HepG2 (cell line): ENCODE measurements around the gene RAET1E. TPM values are rescaled to one million over a fixed set of nuclear protein-coding genes. Genes with fewer than 3 reads are reported as not detected.

Experiments used
- ATAC-seq: fragments of 200-7000 bp; cut with Tn5 transposase; 3 replicates; pipeline ENCODE4 v1.9.1; 2020; ENCODE audit warnings: mild to moderate bottlenecking, moderate library complexity
- BruUV-seq: library from RNA; stranded (reverse); fragments of 400-500 nt; replicated peaks from 2 replicates; lab custom pipeline; 2021; lab: Mats Ljungman, UMichigan
- CTCF ChIA-PET: fragments of 300-600 bp; formaldehyde crosslinking; extraction: SDS; loops from one replicate; lab custom pipeline; 2021; ENCODE audit warnings: low total read pairs, inconsistent platforms, low intra/inter-chr PET ratio; lab: Yijun Ruan, JAX
- POLR2A ChIA-PET: fragments of 350-600 bp; sonication (Branson Sonifier 250); formaldehyde crosslinking; loops from one replicate; lab custom pipeline; 2020; ENCODE audit warnings: antibody characterized with exemption, inconsistent platforms; lab: Yijun Ruan, JAX
- DNase-seq: peaks from one replicate; pipeline ENCODE4 v3.0.0-alpha.2; 2015; ENCODE audit warnings: low spot score
- FAIRE-seq: peaks from 3 replicates; lab custom pipeline; 2011; peaks lifted over from hg19 to GRCh38; lab: Jason Lieb, UNC
- H2AFZ ChIP-seq: one replicate; pipeline ENCODE4 v1.6.1; 2011; ENCODE audit warnings: low read length, inconsistent platforms
- H3K27ac ChIP-seq: fragments of 300-600 bp; 3 replicates; pipeline ENCODE4 v1.8.0; 2011; ENCODE audit warnings: mixed run types, mild to moderate bottlenecking, mixed read lengths, low read length, inconsistent platforms; ENCODE audit not compliant: insufficient read depth; ENCODE audit errors: extremely low read length
- H3K27me3 ChIP-seq, 2 experiments: fragments of 200-600 bp in 1 of 2; 2 replicates in 1 of 2; 3 replicates in 1 of 2; pipeline versions ENCODE4 v1.6.0 to v1.8.0; 2011; ENCODE audit warnings: low read length in 2 of 2, mild to moderate bottlenecking in 2 of 2, moderate library complexity in 2 of 2, inconsistent platforms in 1 of 2; ENCODE audit not compliant: insufficient read depth in 2 of 2, control insufficient read depth in 1 of 2
- H3K36me3 ChIP-seq, 2 experiments: fragments of 200-600 bp in 1 of 2; replicated peaks in 1 of 2; 2 replicates in 1 of 2; 3 replicates in 1 of 2; pipeline versions ENCODE4 v1.5.1 to v1.8.0; 2011; ENCODE audit warnings: low read length in 2 of 2, inconsistent platforms in 1 of 2; ENCODE audit not compliant: insufficient read depth in 2 of 2, control insufficient read depth in 1 of 2
- H3K4me1 ChIP-seq: 2 replicates; pipeline ENCODE4 v1.5.1; 2012; ENCODE audit warnings: low read length, inconsistent platforms; ENCODE audit not compliant: insufficient read depth
- H3K4me2 ChIP-seq: 2 replicates; pipeline ENCODE4 v1.6.0; 2011; ENCODE audit warnings: low read depth, low read length, inconsistent platforms
- H3K4me3 ChIP-seq, 3 experiments: fragments of 200-600 bp in 1 of 3; sonication (generic), shearing (Covaris generic) in 1 of 3; replicated peaks in 1 of 3; 2 replicates each; pipeline ENCODE4 v1.5.1; 2011 to 2016; ENCODE audit warnings: low read length in 3 of 3, inconsistent platforms in 2 of 3, low read depth in 2 of 3, mild to moderate bottlenecking in 2 of 3, control low read depth in 1 of 3, mixed read lengths in 1 of 3; ENCODE audit not compliant: insufficient read depth in 1 of 3
- H3K79me2 ChIP-seq: one replicate; pipeline ENCODE4 v1.6.1; 2011; ENCODE audit warnings: low read length, inconsistent platforms; ENCODE audit not compliant: insufficient read depth
- H3K9ac ChIP-seq: 2 replicates; pipeline ENCODE4 v1.6.0; 2011; ENCODE audit warnings: mild to moderate bottlenecking, low read depth, low read length, inconsistent platforms; ENCODE audit not compliant: insufficient read depth
- H3K9me3 ChIP-seq: 2 replicates; pipeline ENCODE4 v1.5.1; 2012; ENCODE audit warnings: mild to moderate bottlenecking, low read length
- H4K20me1 ChIP-seq: 2 replicates; pipeline ENCODE4 v1.6.0; 2011; ENCODE audit warnings: inconsistent platforms, mild to moderate bottlenecking, low read length, moderate library complexity; ENCODE audit not compliant: insufficient read depth
- HNRNPH1 ChIP-seq: fragments of 200-400 bp; formaldehyde crosslinking; optimal IDR thresholded peaks from 2 replicates; pipeline ENCODE3; 2017; ENCODE audit warnings: mild to moderate bottlenecking, low read depth, low read length
- KLF12 ChIP-seq: sonication (generic); formaldehyde crosslinking; IDR thresholded peaks from 2 replicates; pipeline ENCODE4 v1.4.0; 2020; ENCODE audit warnings: missing genetic modification reagents, borderline replicate concordance
- SOX6 ChIP-seq, 2 experiments: fragments of 450-650 bp in 1 of 2; sonication (generic) in 1 of 2; formaldehyde crosslinking in 1 of 2; IDR thresholded peaks; 2 replicates each; pipeline versions ENCODE4 v1.4.0 to v1.6.1; 2017 to 2020; ENCODE audit warnings: antibody characterized with exemption in 1 of 2, mild to moderate bottlenecking in 1 of 2, missing genetic modification reagents in 1 of 2
- TP53 ChIP-seq: sonication (generic); formaldehyde crosslinking; conservative IDR thresholded peaks from 2 replicates; pipeline ENCODE4 v1.4.0; 2020; ENCODE audit warnings: missing genetic modification reagents
- ZMAT3 ChIP-seq: sonication (generic); formaldehyde crosslinking; conservative IDR thresholded peaks from 2 replicates; pipeline ENCODE4 v1.7.0; 2021; ENCODE audit warnings: missing genetic modification reagents
- ZNF7 ChIP-seq: IDR thresholded peaks from 2 replicates; pipeline ENCODE4 v1.6.1; 2016; ENCODE audit warnings: missing biosample characterization, missing genetic modification reagents
- ZNF720 ChIP-seq: sonication (generic); formaldehyde crosslinking; IDR thresholded peaks from 2 replicates; pipeline ENCODE4 v1.4.0; 2020; ENCODE audit warnings: missing genetic modification reagents
- WGBS: methylation state at CpG from one replicate; pipeline ENCODE4 v1.1.6; 2017; ENCODE audit warnings: low lambda C conversion rate; 5-methylcytosine and 5-hydroxymethylcytosine counted together
- in situ Hi-C: cut with HindIII; loops from 2 replicates; pipeline ENCODE4 v1.10.0; 2017; ENCODE audit warnings: low pct_unique_long_range_greater_than_20kb; ENCODE audit not compliant: extremely low pct_ligation_motif_present
- intact Hi-C: fragments of 100-400 bp; cut with micrococcal nuclease; formaldehyde crosslinking; loops from one replicate; pipeline ENCODE4 v1.10.0; 2022; ENCODE audit not compliant: unreplicated experiment
- polyA plus RNA-seq, 8 experiments: library from polyadenylated mRNA; depleted of rRNA in 3 of 8; stranded (reverse) in 7 of 8; unstranded in 1 of 8; fragments of >200 nt; fragmentation: Illumina TruSeq in 4 of 8; extraction: Trizol in 4 of 8; gene quantifications; 2 replicates each; pipeline versions ENCODE4 v1.2.1 to v1.2.3, GENCODE V29; 2011 to 2016; ENCODE audit warnings: low read depth in 4 of 8, missing spikeins in 1 of 8, mixed read lengths in 1 of 8; ENCODE audit not compliant: insufficient read depth in 1 of 8
- total RNA-seq, 5 experiments: library from RNA; depleted of rRNA; stranded (reverse); fragments of >200 nt; fragmentation: Illumina TruSeq; extraction: Trizol; gene quantifications; 2 replicates each; pipeline ENCODE4 v1.2.3, GENCODE V29; 2016; ENCODE audit warnings: low read depth in 1 of 5
- TF ChIP-seq, protein P1 (sequence below): sonication (generic); formaldehyde crosslinking; IDR thresholded peaks from 2 replicates; pipeline ENCODE4 v1.9.0; 2021; ENCODE audit warnings: mild to moderate bottlenecking, missing genetic modification reagents
- TF ChIP-seq, protein P2 (sequence below): sonication (generic); formaldehyde crosslinking; IDR thresholded peaks from 2 replicates; pipeline ENCODE4 v1.8.0; 2022; ENCODE audit warnings: mild to moderate bottlenecking, missing genetic modification reagents, borderline replicate concordance
- TF ChIP-seq, protein P3 (sequence below): sonication (generic); formaldehyde crosslinking; IDR thresholded peaks from 2 replicates; pipeline ENCODE4 v1.4.0; 2020; ENCODE audit warnings: missing genetic modification reagents, borderline replicate concordance

RAET1E gene
- total and polyA plus RNA-seq, 2 of the 13 experiments (the other 11 are each of a cell fraction or from before 2014, with no cell fraction given) = not detected

DNA sequence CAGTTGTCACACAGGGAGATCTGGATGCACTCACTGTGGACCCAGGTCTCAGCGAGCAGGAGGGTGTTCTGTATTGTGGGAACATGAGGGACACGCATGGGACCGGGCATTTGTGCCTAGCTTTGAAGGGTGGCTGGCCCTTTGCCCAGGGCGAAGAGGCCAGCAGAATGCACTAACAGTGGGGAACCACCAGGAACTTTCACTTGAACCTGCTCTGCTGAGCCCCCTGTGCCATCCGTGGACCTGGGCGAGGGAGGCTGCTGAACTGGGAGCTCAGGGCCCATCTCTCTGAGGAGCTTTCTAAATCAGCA, 42.7 kb upstream of the RAET1E start:
- no TSS peak for BruUV-seq
- Histone ChIP-seq H3K4me2 (no peak overlapping the region), H3K27ac (no peak overlapping the region), H2AFZ (no peak overlapping the region), H3K36me3 (no peaks in the 10 kb centered on the region), H3K4me3 (no peak overlapping the region), H3K9ac (no peak overlapping the region), H3K4me1 (peaks cover 12% of the 10 kb centered on the region), H3K27me3 (peaks cover 19 to 64% of the 10 kb centered on the region in 2 experiments), H3K9me3 (no peaks in the 10 kb centered on the region), H4K20me1 (no peaks in the 10 kb centered on the region; the same call in 1 of the 2 replicates), H3K79me2 (no peaks in the 10 kb centered on the region)
- in situ Hi-C loops = no loop called here
- 29% methylated on average over 6 of the region's 6 CpGs for WGBS
- intact Hi-C loops = no loop called here
- DNase-seq = no peak
- POLR2A ChIA-PET = no interaction called here
- no peak for FAIRE-seq
- ATAC-seq = no peak
- CTCF ChIA-PET = no interaction called here
- no peak for TF ChIP-seq ZMAT3
- TF ChIP-seq SOX6 (IDR thresholded peaks at IDR 0.05) = no peak
- TF ChIP-seq SOX6 (CRISPR knock-in tag; IDR thresholded peaks at IDR 0.05) = no peak
- TF ChIP-seq, protein P1, sequence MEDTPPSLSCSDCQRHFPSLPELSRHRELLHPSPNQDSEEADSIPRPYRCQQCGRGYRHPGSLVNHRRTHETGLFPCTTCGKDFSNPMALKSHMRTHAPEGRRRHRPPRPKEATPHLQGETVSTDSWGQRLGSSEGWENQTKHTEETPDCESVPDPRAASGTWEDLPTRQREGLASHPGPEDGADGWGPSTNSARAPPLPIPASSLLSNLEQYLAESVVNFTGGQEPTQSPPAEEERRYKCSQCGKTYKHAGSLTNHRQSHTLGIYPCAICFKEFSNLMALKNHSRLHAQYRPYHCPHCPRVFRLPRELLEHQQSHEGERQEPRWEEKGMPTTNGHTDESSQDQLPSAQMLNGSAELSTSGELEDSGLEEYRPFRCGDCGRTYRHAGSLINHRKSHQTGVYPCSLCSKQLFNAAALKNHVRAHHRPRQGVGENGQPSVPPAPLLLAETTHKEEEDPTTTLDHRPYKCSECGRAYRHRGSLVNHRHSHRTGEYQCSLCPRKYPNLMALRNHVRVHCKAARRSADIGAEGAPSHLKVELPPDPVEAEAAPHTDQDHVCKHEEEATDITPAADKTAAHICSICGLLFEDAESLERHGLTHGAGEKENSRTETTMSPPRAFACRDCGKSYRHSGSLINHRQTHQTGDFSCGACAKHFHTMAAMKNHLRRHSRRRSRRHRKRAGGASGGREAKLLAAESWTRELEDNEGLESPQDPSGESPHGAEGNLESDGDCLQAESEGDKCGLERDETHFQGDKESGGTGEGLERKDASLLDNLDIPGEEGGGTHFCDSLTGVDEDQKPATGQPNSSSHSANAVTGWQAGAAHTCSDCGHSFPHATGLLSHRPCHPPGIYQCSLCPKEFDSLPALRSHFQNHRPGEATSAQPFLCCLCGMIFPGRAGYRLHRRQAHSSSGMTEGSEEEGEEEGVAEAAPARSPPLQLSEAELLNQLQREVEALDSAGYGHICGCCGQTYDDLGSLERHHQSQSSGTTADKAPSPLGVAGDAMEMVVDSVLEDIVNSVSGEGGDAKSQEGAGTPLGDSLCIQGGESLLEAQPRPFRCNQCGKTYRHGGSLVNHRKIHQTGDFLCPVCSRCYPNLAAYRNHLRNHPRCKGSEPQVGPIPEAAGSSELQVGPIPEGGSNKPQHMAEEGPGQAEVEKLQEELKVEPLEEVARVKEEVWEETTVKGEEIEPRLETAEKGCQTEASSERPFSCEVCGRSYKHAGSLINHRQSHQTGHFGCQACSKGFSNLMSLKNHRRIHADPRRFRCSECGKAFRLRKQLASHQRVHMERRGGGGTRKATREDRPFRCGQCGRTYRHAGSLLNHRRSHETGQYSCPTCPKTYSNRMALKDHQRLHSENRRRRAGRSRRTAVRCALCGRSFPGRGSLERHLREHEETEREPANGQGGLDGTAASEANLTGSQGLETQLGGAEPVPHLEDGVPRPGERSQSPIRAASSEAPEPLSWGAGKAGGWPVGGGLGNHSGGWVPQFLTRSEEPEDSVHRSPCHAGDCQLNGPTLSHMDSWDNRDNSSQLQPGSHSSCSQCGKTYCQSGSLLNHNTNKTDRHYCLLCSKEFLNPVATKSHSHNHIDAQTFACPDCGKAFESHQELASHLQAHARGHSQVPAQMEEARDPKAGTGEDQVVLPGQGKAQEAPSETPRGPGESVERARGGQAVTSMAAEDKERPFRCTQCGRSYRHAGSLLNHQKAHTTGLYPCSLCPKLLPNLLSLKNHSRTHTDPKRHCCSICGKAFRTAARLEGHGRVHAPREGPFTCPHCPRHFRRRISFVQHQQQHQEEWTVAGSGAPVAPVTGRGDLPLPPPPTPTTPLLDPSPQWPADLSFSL (CRISPR knock-in tag) = no peak
- TF ChIP-seq KLF12 (CRISPR knock-in tag) = no peak
- TF ChIP-seq, protein P2, sequence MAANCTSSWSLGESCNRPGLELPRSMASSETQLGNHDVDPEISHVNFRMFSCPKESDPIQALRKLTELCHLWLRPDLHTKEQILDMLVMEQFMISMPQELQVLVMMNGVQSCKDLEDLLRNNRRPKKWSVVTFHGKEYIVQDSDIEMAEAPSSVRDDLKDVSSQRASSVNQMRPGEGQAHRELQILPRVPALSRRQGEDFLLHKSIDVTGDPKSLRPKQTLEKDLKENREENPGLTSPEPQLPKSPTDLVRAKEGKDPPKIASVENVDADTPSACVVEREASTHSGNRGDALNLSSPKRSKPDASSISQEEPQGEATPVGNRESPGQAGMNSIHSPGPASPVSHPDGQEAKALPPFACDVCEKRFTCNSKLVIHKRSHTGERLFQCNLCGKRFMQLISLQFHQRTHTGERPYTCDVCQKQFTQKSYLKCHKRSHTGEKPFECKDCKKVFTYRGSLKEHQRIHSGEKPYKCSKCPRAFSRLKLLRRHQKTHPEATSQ (CRISPR knock-in tag) = no peak
- TF ChIP-seq HNRNPH1 = no peak
- TF ChIP-seq ZNF7 = no peak
- no peak for TF ChIP-seq ZNF720 (CRISPR knock-in tag)
- TF ChIP-seq TP53 = no peak
- TF ChIP-seq, protein P3, sequence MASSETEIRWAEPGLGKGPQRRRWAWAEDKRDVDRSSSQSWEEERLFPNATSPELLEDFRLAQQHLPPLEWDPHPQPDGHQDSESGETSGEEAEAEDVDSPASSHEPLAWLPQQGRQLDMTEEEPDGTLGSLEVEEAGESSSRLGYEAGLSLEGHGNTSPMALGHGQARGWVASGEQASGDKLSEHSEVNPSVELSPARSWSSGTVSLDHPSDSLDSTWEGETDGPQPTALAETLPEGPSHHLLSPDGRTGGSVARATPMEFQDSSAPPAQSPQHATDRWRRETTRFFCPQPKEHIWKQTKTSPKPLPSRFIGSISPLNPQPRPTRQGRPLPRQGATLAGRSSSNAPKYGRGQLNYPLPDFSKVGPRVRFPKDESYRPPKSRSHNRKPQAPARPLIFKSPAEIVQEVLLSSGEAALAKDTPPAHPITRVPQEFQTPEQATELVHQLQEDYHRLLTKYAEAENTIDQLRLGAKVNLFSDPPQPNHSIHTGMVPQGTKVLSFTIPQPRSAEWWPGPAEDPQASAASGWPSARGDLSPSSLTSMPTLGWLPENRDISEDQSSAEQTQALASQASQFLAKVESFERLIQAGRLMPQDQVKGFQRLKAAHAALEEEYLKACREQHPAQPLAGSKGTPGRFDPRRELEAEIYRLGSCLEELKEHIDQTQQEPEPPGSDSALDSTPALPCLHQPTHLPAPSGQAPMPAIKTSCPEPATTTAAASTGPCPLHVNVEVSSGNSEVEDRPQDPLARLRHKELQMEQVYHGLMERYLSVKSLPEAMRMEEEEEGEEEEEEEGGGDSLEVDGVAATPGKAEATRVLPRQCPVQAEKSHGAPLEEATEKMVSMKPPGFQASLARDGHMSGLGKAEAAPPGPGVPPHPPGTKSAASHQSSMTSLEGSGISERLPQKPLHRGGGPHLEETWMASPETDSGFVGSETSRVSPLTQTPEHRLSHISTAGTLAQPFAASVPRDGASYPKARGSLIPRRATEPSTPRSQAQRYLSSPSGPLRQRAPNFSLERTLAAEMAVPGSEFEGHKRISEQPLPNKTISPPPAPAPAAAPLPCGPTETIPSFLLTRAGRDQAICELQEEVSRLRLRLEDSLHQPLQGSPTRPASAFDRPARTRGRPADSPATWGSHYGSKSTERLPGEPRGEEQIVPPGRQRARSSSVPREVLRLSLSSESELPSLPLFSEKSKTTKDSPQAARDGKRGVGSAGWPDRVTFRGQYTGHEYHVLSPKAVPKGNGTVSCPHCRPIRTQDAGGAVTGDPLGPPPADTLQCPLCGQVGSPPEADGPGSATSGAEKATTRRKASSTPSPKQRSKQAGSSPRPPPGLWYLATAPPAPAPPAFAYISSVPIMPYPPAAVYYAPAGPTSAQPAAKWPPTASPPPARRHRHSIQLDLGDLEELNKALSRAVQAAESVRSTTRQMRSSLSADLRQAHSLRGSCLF (CRISPR knock-in tag) = no peak
